Activated CD4-positive, alpha-beta T cell treated with anti-CD3 and anti-CD28 coated beads, Interleukin-2, amount 50 U/mL, for 4 hours (primary cell): ENCODE measurements around the gene RSRP1.

Experiments
- DNase-seq, 2 experiments: peaks; one replicate each; pipeline ENCODE4 v3.0.0-alpha.2; 2020

RSRP1 gene

GRCh38 chr1:25217015-25217414 lies 30.2 kb downstream of the RSRP1 start:
- DNase-seq: no peak

GRCh38 chr1:25216123-25216522 lies 31.1 kb downstream of the RSRP1 start:
- DNase-seq: no peak

GRCh38 chr1:25212725-25213124 lies 34.5 kb downstream of the RSRP1 start:
- no peak for DNase-seq

- DNase-seq: no peak
These were observed 36.5 kb downstream of the RSRP1 start for GRCh38 chr1:25210728-25211127.

GRCh38 chr1:25209516-25209915 lies 37.7 kb downstream of the RSRP1 start:
- DNase-seq: no peak

GRCh38 chr1:25208561-25209222 lies 38.6 kb downstream of the RSRP1 start:
- DNase-seq: no peak

- DNase-seq: no peak
These were observed 39.2 kb downstream of the RSRP1 start for GRCh38 chr1:25208092-25208491.

- no peak for DNase-seq
These were observed 41.1 kb downstream of the RSRP1 start for GRCh38 chr1:25206201-25206600.

- DNase-seq: no peak
These were observed 41.5 kb downstream of the RSRP1 start for GRCh38 chr1:25205786-25206185.

GRCh38 chr1:25204797-25205480 lies 42.3 kb downstream of the RSRP1 start:
- no peak for DNase-seq

- DNase-seq: no peak
These were observed 46.2 kb downstream of the RSRP1 start for GRCh38 chr1:25201006-25201405.

GRCh38 chr1:25199819-25200620 lies 47.2 kb downstream of the RSRP1 start:
- no peak for DNase-seq

GRCh38 chr1:25198663-25199252 lies 48.5 kb downstream of the RSRP1 start:
- DNase-seq: no peak

- DNase-seq: no peak
These were observed 49.1 kb downstream of the RSRP1 start for GRCh38 chr1:25197982-25198662.

- DNase-seq: no peak
These were observed 49.8 kb downstream of the RSRP1 start for GRCh38 chr1:25197235-25197975.

- no peak for DNase-seq
These were observed 50.4 kb downstream of the RSRP1 start for GRCh38 chr1:25196830-25197229.

- no peak for DNase-seq
These were observed 51.4 kb downstream of the RSRP1 start for GRCh38 chr1:25195835-25196234.

GRCh38 chr1:25194572-25195020 lies 52.7 kb downstream of the RSRP1 start:
- DNase-seq: no peak

- DNase-seq: no peak
These were observed 53.2 kb downstream of the RSRP1 start for GRCh38 chr1:25194054-25194453.

- DNase-seq: no peak
These were observed 54.0 kb downstream of the RSRP1 start for GRCh38 chr1:25193229-25193628.
